ENCODE measurements around the gene MSLN. TPM values are rescaled to one million over a fixed set of nuclear protein-coding genes. Genes with fewer than 3 reads are reported as not detected.
"Not testable (repeated sequence)": the region's sequence is repeated elsewhere in the genome, so short reads cannot be mapped to it uniquely, and the experiment has no call there.

Gene MSLN
- total RNA-seq, 2 donors from 2014 or later, result 44.8 to 94.6 TPM

DNA sequence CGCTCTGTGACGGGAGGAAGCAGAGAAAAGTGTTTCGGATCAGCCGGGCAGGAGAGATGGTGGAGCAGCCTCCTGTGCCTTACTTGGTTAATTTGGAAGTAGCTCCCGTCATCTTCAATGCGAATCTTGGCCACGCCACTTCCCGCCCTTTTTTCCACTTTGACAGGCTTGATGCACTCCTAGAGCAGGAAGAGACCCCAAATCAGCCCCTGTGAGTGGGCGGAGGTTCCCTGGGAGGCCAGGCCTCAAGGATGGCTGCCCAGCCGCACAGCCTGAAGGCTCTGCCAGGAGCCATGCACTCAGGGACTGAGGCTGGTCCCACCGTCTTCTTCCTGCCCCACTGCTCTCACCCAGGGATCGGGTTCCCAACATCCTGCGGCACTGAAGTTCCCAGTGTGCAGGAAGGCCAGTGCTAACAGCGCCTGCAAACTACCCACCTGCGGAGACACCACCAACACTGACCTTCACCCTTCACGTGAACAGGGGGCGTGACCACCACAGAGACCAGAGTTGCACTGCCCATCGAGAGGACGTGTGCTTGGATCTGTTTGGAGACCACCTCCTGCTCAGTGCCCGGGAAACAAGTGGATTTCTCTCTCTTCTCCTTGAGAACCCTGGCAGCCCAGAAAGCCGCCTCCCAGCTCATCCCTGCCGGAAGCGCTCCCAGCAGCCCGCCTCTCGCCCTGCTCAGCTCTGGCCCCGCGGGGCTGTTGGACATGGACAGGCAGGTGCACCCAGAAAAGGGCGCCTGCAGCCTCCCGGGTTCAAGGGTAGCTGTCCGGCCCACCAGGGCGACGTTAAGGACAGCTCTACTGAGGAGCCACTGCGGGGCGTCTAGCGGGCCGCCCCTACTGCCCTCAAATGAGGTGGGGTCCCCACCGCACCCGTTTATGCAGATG lies 20.7 kb upstream of the MSLN start:
- Histone ChIP-seq H3K9me3 (no peaks in the 10 kb centered on the region), H3K27ac (peak overlapping the region in 1 of 2 donors; percentile 78), H3K4me1 (peaks cover 0 to 13% of the 10 kb centered on the region in 2 donors), H3K4me3 (peak overlapping the region; percentile 61 to 83), H3K36me3 (peaks cover 25% of the 10 kb centered on the region), H3K27me3 (no peaks in the 10 kb centered on the region)
- no peak for DNase-seq (ENCODE audit: low spot score)
- TF ChIP-seq, protein P1, sequence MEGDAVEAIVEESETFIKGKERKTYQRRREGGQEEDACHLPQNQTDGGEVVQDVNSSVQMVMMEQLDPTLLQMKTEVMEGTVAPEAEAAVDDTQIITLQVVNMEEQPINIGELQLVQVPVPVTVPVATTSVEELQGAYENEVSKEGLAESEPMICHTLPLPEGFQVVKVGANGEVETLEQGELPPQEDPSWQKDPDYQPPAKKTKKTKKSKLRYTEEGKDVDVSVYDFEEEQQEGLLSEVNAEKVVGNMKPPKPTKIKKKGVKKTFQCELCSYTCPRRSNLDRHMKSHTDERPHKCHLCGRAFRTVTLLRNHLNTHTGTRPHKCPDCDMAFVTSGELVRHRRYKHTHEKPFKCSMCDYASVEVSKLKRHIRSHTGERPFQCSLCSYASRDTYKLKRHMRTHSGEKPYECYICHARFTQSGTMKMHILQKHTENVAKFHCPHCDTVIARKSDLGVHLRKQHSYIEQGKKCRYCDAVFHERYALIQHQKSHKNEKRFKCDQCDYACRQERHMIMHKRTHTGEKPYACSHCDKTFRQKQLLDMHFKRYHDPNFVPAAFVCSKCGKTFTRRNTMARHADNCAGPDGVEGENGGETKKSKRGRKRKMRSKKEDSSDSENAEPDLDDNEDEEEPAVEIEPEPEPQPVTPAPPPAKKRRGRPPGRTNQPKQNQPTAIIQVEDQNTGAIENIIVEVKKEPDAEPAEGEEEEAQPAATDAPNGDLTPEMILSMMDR (IDR thresholded peaks at IDR 0.05), result no peak

DNA sequence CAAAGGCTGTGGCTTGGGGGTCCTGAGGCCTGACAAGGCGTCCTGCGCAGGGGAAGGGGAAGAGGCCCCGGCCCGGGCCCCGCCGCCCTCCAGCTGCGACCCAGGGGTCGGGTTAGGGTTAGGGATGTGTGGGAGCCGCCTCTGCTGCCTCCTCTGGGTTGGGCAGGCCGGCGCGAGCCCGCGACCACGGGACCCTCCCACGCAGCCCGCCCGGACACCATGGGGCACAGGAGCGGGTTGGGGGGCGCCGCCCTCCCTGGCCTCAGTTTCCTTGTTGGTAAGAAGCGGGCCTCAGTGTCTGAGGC lies 20.1 kb upstream of the MSLN start:
- no peaks in the 10 kb centered on the region for H3K9me3 ChIP-seq
- H3K4me3 ChIP-seq, result peak overlapping the region; percentile 61 to 83
- H3K27me3 ChIP-seq, result no peaks in the 10 kb centered on the region
- H3K36me3 ChIP-seq, result peaks cover 19% of the 10 kb centered on the region
- DNase-seq (ENCODE audit: low spot score), result no peak
- TF ChIP-seq, protein P1 (IDR thresholded peaks at IDR 0.05), result no peak
- H3K4me1 ChIP-seq, result peaks cover 0 to 13% of the 10 kb centered on the region in 2 donors
- H3K27ac ChIP-seq, result peak overlapping the region; percentile 55 to 78

DNA sequence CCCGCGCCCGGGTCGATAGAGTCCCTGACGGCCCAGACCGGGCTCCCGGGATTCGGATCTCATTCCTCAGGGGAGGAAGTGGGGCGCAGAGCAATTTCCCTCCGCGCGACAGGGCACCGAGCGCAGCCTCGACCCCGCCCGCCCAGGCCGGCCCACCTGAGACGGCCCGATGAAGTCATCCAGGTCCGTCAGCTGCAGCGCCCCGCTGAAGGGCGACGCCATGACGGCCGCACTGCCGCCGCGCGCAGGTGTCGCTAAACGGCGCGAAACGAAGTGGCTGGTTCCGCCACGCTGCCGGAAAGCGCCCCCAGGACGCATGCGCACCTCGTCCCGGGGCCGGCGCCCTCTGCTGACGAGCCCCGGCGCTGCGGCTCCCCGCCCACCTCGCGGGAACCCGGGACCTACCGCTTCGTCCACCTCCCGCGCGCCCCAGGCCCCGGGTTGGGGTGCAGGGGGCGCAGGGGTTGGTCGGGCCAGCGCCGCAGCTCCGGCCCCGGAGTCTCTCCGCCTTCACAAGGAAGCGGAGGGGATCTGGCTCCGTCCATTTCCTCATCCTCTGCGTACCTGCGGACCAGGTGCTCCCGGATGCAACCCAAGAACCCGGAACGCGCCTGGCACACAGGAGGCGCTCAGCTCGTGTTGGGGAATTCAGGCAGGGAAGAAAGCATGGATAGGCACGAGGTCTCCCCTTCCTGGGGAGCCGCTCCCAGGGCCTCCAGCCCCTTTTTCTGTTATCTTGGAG lies 19.6 kb upstream of the MSLN start, which contains the start of gene CIAO3:
Gene CIAO3, minus strand, starts transcription at position 234 of the 742 bp plus-strand sequence. Its CDS starts 12 bp downstream, at position 222.
- Histone ChIP-seq H3K9me3 (no peaks in the 10 kb centered on the region), H3K4me1 (peaks cover 0 to 13% of the 10 kb centered on the region in 2 donors), H3K36me3 (peaks cover 15% of the 10 kb centered on the region), H3K27me3 (no peaks in the 10 kb centered on the region), H3K27ac (peak within 1 kb of the TSS; percentile 55 to 78), H3K4me3 (peak within 1 kb of the TSS; percentile 61 to 83)
- DNase-seq (ENCODE audit: low spot score), result peak; percentile 88
- TF ChIP-seq, protein P1 (IDR thresholded peaks at IDR 0.05), result peak; percentile 94 to 100

DNA sequence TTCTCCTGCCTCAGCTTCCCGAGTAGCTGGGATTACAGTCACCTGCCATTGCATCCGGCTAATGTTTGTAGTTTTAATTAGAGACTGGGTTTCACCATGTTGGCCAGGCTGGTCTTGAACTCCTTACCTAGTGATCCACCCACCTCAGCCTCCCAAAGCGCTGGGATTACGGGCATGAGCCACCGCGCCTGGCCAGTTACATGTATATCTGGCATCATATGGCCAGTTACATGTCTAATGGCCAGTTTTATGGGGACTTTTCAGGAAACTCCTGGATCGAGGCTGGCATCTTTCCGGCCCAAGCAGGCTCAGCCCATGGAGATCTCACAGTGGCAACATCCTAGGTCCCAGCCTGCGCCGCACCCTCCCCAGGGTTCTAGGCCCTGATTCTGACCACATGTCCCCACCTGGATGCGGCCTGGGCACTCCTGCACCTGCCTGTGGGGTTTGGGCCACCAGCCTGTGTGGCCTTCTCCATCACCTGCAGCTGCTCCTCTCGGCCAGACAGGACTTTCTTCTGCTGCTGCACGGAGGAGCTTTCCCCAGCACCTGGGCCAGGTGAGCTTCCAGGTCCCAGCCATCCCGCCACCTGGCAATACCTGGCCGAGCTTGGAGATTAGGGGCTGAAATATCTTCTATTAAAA lies 18.4 kb upstream of the MSLN start:
- H3K4me1 ChIP-seq, result peaks cover 0 to 13% of the 10 kb centered on the region in 2 donors
- H3K4me3 ChIP-seq, result no peak overlapping the region
- H3K27ac ChIP-seq, result no peak overlapping the region
- no peaks in the 10 kb centered on the region for H3K27me3 ChIP-seq
- H3K9me3 ChIP-seq, result no peaks in the 10 kb centered on the region
- TF ChIP-seq, protein P1 (IDR thresholded peaks at IDR 0.05), result no peak
- no peak for DNase-seq (ENCODE audit: low spot score)
- peaks cover 4% of the 10 kb centered on the region for H3K36me3 ChIP-seq

DNA sequence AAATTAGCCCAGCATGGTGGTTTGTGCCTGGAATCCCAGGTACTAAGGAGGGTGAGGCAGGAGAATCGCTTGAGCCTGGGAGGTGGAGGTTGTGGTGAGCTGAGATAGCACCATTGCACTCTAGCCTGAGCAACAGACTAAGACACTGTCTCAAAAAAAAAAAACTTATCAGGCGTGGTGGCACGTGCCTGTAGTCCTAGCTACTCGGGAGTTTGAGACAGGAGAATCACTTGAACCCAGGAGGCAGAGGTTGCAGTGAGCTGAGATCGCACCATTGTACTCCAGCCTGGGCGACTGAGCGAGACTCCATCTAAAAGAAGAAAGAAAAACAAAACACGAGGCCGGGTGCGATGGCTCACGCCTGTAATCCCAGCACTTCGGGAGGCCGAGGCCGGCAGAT lies 17.6 kb upstream of the MSLN start:
- not testable (repeated sequence) for H3K4me3 ChIP-seq; H3K9me3 ChIP-seq; DNase-seq (ENCODE audit: low spot score); H3K27ac ChIP-seq; H3K36me3 ChIP-seq; H3K27me3 ChIP-seq
- H3K4me1 ChIP-seq, result peaks cover 0 to 13% of the 10 kb centered on the region in 2 donors
